OCI-LY3 (cell line): ENCODE measurements around the gene LMX1B.

Experiments
- H2AFZ ChIP-seq: fragments of 200-600, 300-600 bp; shearing (Covaris generic); 2 replicates; pipeline ENCODE4 v1.6.0; 2014; ENCODE audit warnings: antibody characterized with exemption, low read depth, low read length
- H3K27ac ChIP-seq: fragments of 200-600, 300-600 bp; sonication (generic); 2 replicates; pipeline ENCODE4 v1.5.1; 2014; ENCODE audit warnings: mild to moderate bottlenecking, low read length, moderate library complexity, mixed read lengths
- H3K27me3 ChIP-seq: fragments of 200-600, 300-600 bp; sonication (generic); 2 replicates; pipeline ENCODE4 v1.6.1; 2014; ENCODE audit warnings: low read depth, low read length, mixed read lengths
- H3K36me3 ChIP-seq: fragments of 200-600, 300-600 bp; sonication (generic); replicated peaks from 2 replicates; pipeline ENCODE3; 2014; ENCODE audit warnings: low read depth, low read length, mixed read lengths
- H3K4me1 ChIP-seq: fragments of 300-600, 200-600 bp; sonication (generic); 2 replicates; pipeline ENCODE4 v1.6.1; 2014; ENCODE audit warnings: low read length, mixed read lengths
- H3K4me2 ChIP-seq: fragments of 200-600, 300-600 bp; sonication (generic); 2 replicates; pipeline ENCODE4 v1.6.1; 2014; ENCODE audit warnings: low read length, mixed read lengths
- H3K4me3 ChIP-seq: fragments of 300-600, 200-600 bp; sonication (generic); 2 replicates; pipeline ENCODE4 v1.5.1; 2014; ENCODE audit warnings: antibody characterized with exemption, mild to moderate bottlenecking, low read length, moderate library complexity
- H3K79me2 ChIP-seq: fragments of 300-600, 200-600 bp; shearing (Covaris generic); 2 replicates; pipeline ENCODE4 v1.6.1; 2014; ENCODE audit warnings: mild to moderate bottlenecking, low read length, mixed read lengths
- H3K9ac ChIP-seq: fragments of 300-600, 200-600 bp; shearing (Covaris generic); 2 replicates; pipeline ENCODE4 v1.6.0; 2014; ENCODE audit warnings: mild to moderate bottlenecking, low read length, moderate library complexity
- H3K9me3 ChIP-seq: fragments of 200-600, 300-600 bp; shearing (Covaris generic); 2 replicates; pipeline ENCODE4 v1.6.1; 2014; ENCODE audit warnings: low read length, mixed read lengths; ENCODE audit not compliant: insufficient read depth
- H4K20me1 ChIP-seq: fragments of 200-600, 300-600 bp; sonication (generic); 2 replicates; pipeline ENCODE4 v1.6.1; 2016; ENCODE audit warnings: low read length, mixed read lengths; ENCODE audit not compliant: insufficient read depth
- CTCF ChIP-seq: fragments of 200-600, 300-600 bp; sonication (generic); IDR thresholded peaks from 2 replicates; pipeline ENCODE4 v1.5.1; 2014; ENCODE audit warnings: antibody characterized with exemption, low read length, low read depth
- EZH2phosphoT487 ChIP-seq: fragments of 200-600 bp; shearing (Covaris generic); IDR thresholded peaks from 2 replicates; pipeline ENCODE4 v1.6.1; 2018; ENCODE audit warnings: antibody characterized with exemption, mixed run types, low read depth

The LMX1B gene

GRCh38 chr9:126613651-126614050 lies at the start of gene LMX1B:
Gene LMX1B, plus strand, starts transcription at chr9:126613928. Its CDS starts 522 bp downstream, at chr9:126614450.
- H2AFZ ChIP-seq, result no peak within 1 kb of the TSS
- H3K4me3 ChIP-seq, result no peak within 1 kb of the TSS
- no peaks in the 10 kb centered on the region for H3K79me2 ChIP-seq
- no peaks in the 10 kb centered on the region for H3K9me3 ChIP-seq
- H3K4me2 ChIP-seq, result no peak within 1 kb of the TSS
- H3K27me3 ChIP-seq, result no peaks in the 10 kb centered on the region
- no peaks in the 10 kb centered on the region for H3K36me3 ChIP-seq
- no peak for TF ChIP-seq EZH2phosphoT487
- no peak for TF ChIP-seq CTCF
- no peak within 1 kb of the TSS for H3K9ac ChIP-seq
- H3K27ac ChIP-seq, result no peak within 1 kb of the TSS
- H4K20me1 ChIP-seq, result no peaks in the 10 kb centered on the region
- no peaks in the 10 kb centered on the region for H3K4me1 ChIP-seq

DNA sequence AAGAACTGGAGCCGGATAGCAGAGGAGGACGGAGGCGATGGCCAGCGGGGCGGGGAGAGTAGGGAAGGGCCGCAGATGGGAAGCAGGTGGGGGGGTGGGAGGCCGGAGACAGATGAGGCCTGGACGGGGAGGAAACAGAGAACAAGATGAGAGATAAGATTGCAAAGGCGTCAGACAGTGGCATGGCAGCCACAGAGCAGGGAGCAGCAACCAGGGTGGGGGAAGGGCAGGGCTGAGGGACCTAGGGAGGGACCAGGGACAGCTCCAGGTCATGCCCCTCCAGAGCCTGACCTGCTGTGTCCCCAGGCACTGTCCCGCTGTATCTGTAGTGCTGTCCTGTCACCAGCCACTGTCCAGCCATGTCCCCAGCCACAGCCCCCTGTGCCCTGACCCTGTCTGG lies 49.6 kb upstream of the LMX1B start:
- Histone ChIP-seq H4K20me1 (no peaks in the 10 kb centered on the region), H2AFZ (no peak overlapping the region), H3K79me2 (no peaks in the 10 kb centered on the region), H3K4me1 (no peaks in the 10 kb centered on the region), H3K9ac (no peak overlapping the region), H3K4me3 (no peak overlapping the region), H3K27me3 (peaks cover 53% of the 10 kb centered on the region), H3K9me3 (no peaks in the 10 kb centered on the region), H3K27ac (no peak overlapping the region), H3K36me3 (no peaks in the 10 kb centered on the region), H3K4me2 (no peak overlapping the region)
- TF ChIP-seq CTCF (no peak), EZH2phosphoT487 (no peak)

GRCh38 chr9:126564716-126565115 lies 49.0 kb upstream of the LMX1B start:
- no peak for TF ChIP-seq EZH2phosphoT487
- peak; percentile 43; the same call in 1 of the 2 replicates for TF ChIP-seq CTCF
- no peak overlapping the region for H3K27ac ChIP-seq
- H3K4me1 ChIP-seq, result no peaks in the 10 kb centered on the region
- no peak overlapping the region for H3K4me2 ChIP-seq
- peaks cover 47% of the 10 kb centered on the region for H3K27me3 ChIP-seq
- H3K9ac ChIP-seq, result no peak overlapping the region
- H2AFZ ChIP-seq, result no peak overlapping the region
- no peaks in the 10 kb centered on the region for H3K36me3 ChIP-seq
- H3K4me3 ChIP-seq, result no peak overlapping the region
- no peaks in the 10 kb centered on the region for H4K20me1 ChIP-seq
- no peaks in the 10 kb centered on the region for H3K9me3 ChIP-seq
- no peaks in the 10 kb centered on the region for H3K79me2 ChIP-seq

- Histone ChIP-seq H3K4me2 (no peak overlapping the region), H3K27ac (no peak overlapping the region), H3K4me3 (no peak overlapping the region), H2AFZ (no peak overlapping the region), H3K79me2 (no peaks in the 10 kb centered on the region), H3K36me3 (no peaks in the 10 kb centered on the region), H3K4me1 (no peaks in the 10 kb centered on the region), H4K20me1 (no peaks in the 10 kb centered on the region), H3K9ac (no peak overlapping the region), H3K9me3 (no peaks in the 10 kb centered on the region), H3K27me3 (peaks cover 42% of the 10 kb centered on the region)
- TF ChIP-seq EZH2phosphoT487 (no peak), CTCF (no peak)
These were observed 48.2 kb upstream of the LMX1B start for GRCh38 chr9:126565336-126566128.
